Muscle layer of duodenum (tissue), 2 donors: ENCODE results near the gene KISS1R.
A peak's percentile ranks its signal among the peaks of the same experiment; 100 is the strongest.

Experiments
- H3K27ac ChIP-seq: one replicate; pipeline ENCODE4 v1.7.0; 2013; ENCODE audit warnings: mild to moderate bottlenecking, low read length
- H3K27me3 ChIP-seq: one replicate; pipeline ENCODE4 v1.7.0; 2013; ENCODE audit warnings: low read depth, mild to moderate bottlenecking, control low read depth, low read length
- H3K36me3 ChIP-seq, 2 donors: one replicate each; pipeline ENCODE4 v1.7.0; 2013; ENCODE audit warnings: low read length in 2 of 2, control low read depth in 1 of 2, mild to moderate bottlenecking in 1 of 2; ENCODE audit not compliant: insufficient read depth in 2 of 2, control insufficient read depth in 1 of 2
- H3K4me1 ChIP-seq, 2 donors: one replicate each; pipeline ENCODE4 v1.7.0; 2013; ENCODE audit warnings: low read length in 2 of 2, mild to moderate bottlenecking in 2 of 2, control low read depth in 1 of 2, moderate library complexity in 1 of 2; ENCODE audit not compliant: insufficient read depth in 2 of 2, control insufficient read depth in 1 of 2
- H3K4me3 ChIP-seq, 2 donors: one replicate each; pipeline ENCODE4 v1.7.0; 2013; ENCODE audit warnings: low read length in 2 of 2, low read depth in 1 of 2, mild to moderate bottlenecking in 1 of 2
- H3K9me3 ChIP-seq, 2 donors: one replicate each; pipeline ENCODE4 v1.7.0; 2013; ENCODE audit warnings: low read length in 2 of 2, control low read depth in 1 of 2, mild to moderate bottlenecking in 1 of 2; ENCODE audit not compliant: control insufficient read depth in 1 of 2
- donor health status: healthy.

Gene KISS1R

DNA sequence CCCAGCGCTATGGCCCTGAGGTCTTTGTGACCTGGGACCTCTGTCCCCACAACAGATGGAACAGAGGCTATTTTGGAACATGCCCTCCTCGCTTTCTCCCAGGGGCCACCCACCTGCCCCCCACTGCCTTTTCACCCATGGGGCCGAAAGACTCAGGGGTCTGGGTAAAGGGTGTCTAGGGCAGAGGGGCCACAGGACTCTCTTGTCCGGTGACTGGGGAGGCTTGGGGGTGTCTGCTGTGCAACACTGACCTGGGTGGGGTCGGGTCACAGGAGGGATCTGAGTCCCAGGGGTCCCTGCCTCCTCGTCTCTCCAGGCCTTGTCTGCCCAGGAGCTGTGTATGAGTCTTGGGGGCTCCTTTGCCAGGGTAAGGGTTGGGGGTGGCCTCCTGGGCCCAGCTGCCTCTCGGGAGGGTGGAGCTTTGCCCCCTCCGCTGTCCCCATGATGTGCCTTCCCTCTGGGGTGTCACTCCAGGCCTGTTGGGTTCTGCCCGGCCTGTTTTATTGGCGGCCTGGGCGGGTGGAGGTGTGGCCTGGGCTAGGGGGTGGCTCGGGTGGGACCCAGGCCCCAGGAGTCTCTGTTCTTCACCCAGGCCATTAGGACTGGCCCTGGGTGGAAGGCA lies 10.8 kb downstream of the KISS1R start:
- H3K27me3 ChIP-seq: no peaks in the 10 kb centered on the region
- H3K36me3 ChIP-seq: peaks cover 0 to 7% of the 10 kb centered on the region in 2 donors
- H3K4me3 ChIP-seq: no peak overlapping the region
- no peaks in the 10 kb centered on the region for H3K9me3 ChIP-seq
- no peak overlapping the region for H3K27ac ChIP-seq
- peaks cover 0 to 28% of the 10 kb centered on the region in 2 donors for H3K4me1 ChIP-seq

DNA sequence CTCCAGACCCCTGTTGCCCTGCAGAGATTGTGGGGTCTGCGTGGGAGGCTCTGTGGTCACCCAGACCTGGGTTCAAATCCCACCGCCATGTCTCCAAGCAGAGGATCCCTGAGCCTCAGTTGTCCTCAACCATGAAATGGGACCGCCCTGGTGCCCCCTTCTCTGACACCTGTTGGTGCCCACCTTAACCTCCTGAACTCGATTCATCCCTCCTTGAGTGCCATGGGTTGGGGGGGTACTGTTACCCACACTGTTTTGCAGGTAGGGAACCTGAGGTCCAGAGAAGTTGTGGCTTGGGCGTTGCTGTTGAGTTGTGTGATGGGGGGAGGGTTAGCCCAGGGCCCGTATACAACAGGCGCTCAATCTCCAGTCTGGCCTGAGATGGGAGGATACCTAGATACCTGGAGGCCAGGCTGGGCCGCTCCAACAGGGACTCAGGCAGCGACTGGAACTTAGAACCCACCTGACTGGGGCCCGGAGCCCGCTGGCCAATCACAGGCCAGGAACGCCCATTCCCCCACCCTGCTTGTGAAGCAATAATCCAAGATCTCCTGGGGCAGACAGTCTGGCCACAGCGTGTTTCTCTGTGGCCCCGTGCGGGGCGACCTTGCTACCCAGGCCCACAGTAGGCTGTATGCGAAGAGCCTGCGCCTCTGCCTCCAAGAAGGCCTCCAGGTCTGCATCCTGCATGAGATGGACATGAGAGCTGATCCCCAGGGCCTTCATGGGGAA lies 11.5 kb downstream of the KISS1R start:
- peaks cover 0 to 7% of the 10 kb centered on the region in 2 donors for H3K36me3 ChIP-seq
- H3K9me3 ChIP-seq: no peaks in the 10 kb centered on the region
- H3K27me3 ChIP-seq: no peaks in the 10 kb centered on the region
- H3K4me3 ChIP-seq: no peak overlapping the region
- peaks cover 0 to 35% of the 10 kb centered on the region in 2 donors for H3K4me1 ChIP-seq
- H3K27ac ChIP-seq: no peak overlapping the region

DNA sequence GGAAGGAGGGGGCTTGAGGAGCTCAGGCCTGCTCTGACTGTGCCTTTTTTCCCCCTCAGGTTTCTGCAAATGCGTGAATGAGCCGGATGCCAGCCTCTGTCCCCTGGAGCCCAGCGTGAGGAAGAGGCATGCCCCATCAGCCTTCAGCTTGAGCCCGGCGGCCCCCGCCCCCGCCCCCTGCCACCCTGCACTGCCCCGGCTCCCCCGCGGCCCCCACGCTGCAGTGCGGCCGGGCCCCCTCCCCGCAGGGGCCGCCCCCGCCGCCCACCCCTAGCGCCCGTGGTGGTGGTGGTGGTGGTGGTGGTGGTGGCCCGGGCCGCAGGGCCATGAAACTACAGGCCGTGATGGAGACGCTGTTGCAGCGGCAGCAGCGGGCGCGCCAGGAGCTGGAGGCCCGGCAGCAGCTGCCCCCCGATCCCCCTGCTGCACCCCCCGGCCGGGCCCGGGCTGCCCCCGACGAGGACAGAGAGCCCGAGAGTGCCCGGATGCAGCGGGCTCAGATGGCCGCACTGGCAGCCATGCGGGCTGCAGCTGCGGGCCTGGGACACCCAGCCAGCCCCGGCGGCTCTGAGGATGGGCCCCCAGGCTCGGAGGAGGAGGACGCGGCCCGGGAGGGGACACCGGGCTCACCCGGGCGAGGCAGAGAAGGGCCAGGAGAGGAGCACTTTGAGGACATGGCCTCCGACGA lies 12.2 kb downstream of the KISS1R start:
- Histone ChIP-seq H3K36me3 (peaks cover 0 to 7% of the 10 kb centered on the region in 2 donors), H3K4me3 (no peak overlapping the region), H3K9me3 (no peaks in the 10 kb centered on the region), H3K27me3 (no peaks in the 10 kb centered on the region), H3K27ac (no peak overlapping the region), H3K4me1 (peaks cover 0 to 42% of the 10 kb centered on the region in 2 donors)

DNA sequence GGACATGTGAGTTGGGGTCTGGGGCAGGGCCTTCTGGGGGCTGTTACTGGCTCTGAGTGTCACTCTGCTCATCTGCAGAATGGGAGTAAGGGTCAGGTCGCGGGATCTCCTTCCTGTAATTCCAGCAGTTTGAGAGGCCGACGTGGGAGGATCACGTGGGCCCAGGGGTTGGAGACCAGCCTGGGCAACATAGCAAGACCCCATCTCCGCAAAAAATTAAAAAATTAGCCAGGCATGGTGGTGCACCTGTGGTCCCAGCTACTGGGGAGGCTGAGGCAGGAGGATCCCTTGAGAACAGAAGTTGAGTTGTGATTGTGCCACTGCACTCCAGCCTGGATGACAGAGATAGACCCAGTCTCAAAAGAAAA lies 12.7 kb downstream of the KISS1R start:
- peaks cover 0 to 42% of the 10 kb centered on the region in 2 donors for H3K4me1 ChIP-seq
- H3K9me3 ChIP-seq: no peaks in the 10 kb centered on the region
- H3K4me3 ChIP-seq: no peak overlapping the region
- no peaks in the 10 kb centered on the region for H3K27me3 ChIP-seq
- H3K36me3 ChIP-seq: peaks cover 0 to 7% of the 10 kb centered on the region in 2 donors
- no peak overlapping the region for H3K27ac ChIP-seq

DNA sequence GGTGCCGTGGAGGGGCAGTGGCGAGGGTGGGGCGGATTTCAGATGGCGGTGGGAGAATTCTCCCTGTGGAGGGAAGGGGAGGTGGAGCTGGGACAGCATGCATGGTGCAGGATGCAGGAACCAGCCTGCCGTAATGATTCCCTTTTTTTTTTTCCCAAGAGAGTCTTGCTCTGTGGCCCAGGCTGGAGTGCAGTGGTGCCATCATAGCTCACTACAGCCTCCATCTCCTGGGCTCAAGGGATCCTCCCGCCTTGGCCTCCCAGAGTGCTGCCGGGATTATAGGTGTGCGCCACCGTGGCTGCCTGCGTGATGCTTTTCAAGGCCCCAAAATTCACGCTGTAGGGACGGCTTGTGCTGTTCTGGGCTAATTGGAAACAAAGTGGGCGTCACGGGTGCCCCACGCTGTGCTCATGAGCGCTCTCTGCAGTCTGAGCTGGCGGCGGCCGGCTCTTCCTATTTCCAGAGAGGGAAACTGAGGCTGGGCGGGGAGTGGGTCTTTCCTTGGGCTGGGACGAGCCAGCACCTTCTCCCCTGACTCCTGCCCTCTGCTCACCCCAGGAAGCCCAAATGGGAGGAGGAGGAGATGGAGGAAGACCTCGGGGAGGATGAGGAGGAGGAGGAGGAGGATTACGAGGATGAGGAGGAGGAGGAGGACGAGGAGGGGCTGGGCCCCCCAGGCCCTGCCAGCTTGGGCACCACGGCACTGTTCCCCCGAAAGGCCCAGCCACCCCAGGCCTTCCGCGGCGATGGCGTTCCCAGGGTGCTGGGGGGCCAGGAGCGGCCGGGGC lies 14.9 kb downstream of the KISS1R start:
- no peaks in the 10 kb centered on the region for H3K27me3 ChIP-seq
- no peak overlapping the region for H3K27ac ChIP-seq
- H3K36me3 ChIP-seq: peaks cover 0 to 7% of the 10 kb centered on the region in 2 donors
- H3K4me3 ChIP-seq: peak overlapping the region in 1 of 2 donors; percentile 19
- peaks cover 0 to 46% of the 10 kb centered on the region in 2 donors for H3K4me1 ChIP-seq
- H3K9me3 ChIP-seq: no peaks in the 10 kb centered on the region

DNA sequence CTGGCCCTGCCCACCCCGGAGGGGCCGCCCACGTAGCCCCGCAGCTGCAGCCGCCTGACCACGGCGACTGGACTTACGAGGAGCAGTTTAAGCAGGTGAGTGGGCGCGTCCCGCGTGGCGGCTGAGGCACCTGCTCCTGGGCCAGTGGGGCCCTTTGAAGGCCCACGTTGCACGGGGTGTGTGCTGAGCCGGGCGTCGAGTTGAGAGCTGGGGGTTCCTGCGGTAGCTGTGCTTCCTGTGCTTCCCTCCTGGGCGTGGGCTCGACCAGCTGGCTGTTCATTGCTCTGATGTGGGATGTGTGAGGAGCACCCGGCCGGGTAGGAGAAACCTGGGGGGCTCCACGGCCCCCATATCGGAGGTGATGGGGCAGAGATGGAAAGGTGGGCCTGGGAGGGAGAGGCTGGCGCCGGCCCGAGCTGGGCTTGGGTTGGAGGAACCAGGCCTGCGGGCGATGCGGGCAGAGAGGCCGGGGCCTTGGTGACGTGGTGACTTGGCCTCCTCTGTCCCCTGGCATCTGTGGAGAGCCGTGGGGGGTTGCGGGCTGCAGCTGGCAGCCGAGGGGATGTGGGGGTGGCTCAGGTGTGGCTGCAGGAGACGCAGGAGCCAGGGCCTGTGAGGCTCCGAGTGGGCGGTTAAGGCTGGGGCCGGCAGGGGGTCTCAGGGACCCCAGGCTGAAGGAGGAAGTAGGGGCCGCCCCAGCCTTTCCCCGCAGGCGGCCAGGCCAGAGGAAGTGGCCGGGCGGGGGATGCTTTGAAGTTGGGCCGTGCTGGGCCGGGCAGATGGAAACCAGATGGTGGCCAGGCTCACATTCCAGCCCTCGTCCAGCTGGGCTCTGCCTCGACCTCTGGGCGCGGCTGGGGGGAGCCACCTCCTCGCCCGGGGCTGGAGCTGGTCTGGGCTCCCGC lies 15.8 kb downstream of the KISS1R start:
- Histone ChIP-seq H3K4me3 (peak overlapping the region in 1 of 2 donors; percentile 19), H3K9me3 (no peaks in the 10 kb centered on the region), H3K27ac (no peak overlapping the region), H3K27me3 (no peaks in the 10 kb centered on the region), H3K4me1 (peaks cover 0 to 39% of the 10 kb centered on the region in 2 donors), H3K36me3 (peaks cover 0 to 7% of the 10 kb centered on the region in 2 donors)

DNA sequence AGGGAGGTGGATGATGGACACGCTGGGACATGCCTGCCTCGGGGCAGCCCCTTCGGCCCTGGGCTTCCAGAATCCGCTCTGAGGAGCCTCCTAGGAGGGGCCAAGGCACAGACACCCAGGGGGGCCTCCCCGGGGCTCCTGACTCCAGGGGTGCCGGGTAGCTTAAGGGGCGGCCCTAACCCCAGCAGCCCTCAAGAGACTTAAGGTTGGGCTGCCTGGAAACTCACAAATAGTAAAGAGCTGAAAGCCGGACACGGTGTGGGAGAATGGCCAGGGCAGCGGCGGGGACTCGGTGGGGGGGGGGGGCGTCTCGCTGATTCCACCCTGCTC lies 16.4 kb downstream of the KISS1R start:
- Histone ChIP-seq H3K4me1 (peaks cover 0 to 36% of the 10 kb centered on the region in 2 donors), H3K27ac (no peak overlapping the region), H3K4me3 (peak overlapping the region in 1 of 2 donors; percentile 19), H3K27me3 (no peaks in the 10 kb centered on the region), H3K36me3 (peaks cover 0 to 7% of the 10 kb centered on the region in 2 donors), H3K9me3 (no peaks in the 10 kb centered on the region)

DNA sequence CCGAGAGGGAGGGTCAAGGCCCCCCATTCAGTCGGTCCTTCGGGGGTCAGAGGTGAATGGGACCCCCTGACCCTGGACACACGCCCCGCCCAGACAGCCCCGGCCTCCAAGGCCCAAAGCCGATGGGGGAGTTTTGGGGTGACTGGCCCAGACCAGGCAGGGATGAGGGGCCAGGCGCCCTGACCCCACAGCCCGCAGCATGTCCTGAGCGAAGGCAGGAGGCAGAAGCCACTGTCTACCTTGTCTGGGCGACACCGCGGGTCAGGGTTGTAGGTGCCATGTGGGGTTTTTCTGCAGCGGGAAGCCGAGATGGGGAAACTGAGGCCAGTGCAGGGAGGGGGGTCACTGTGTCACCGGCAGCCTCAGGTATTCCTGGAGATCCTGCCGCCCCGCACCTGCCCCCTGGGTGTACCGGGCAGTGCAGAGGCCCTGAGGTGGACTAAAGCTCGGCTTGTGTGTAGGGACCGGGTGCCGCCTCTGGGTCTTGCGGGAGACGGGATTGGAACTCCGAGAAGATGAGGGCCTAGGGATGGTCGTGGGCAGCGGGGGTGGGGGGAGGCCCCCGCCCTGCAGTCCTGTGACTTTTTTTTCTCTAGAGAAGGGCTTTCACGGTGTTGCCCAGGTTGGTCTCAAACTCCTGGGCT lies 17.2 kb downstream of the KISS1R start:
- Histone ChIP-seq H3K9me3 (no peaks in the 10 kb centered on the region), H3K36me3 (peaks cover 0 to 7% of the 10 kb centered on the region in 2 donors), H3K4me3 (no peak overlapping the region), H3K4me1 (peaks cover 0 to 36% of the 10 kb centered on the region in 2 donors), H3K27ac (no peak overlapping the region), H3K27me3 (no peaks in the 10 kb centered on the region)

DNA sequence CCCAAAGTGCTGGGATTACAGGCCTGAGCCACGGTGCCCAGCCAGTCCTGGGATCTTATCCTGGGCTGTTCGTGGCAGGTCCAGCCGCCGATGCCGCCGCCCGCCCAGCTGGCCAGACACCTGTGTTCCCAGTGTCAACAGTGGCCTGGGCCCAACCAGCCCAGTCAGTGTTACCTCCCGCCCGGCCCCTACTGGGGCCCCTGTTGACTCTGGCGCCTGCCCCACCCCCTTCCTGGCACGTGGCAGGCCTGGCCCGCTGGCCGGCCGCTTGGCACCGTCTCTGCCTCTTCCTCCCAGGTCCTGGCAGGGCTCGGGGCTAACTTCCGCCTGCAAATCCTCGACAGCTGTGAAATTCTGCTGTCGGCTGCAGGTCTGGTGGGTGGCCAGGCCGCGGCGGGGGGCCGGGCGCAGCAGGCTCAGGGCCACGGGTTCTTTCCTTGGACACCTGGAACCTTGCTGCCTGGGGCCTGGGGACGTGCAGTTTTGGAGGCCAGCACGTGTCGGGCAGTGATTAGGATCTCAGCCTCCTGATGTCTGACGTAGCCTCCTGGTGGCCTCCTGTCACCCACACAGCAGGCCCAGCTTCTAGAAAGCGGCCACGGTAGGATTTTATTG lies 17.8 kb downstream of the KISS1R start:
- no peaks in the 10 kb centered on the region for H3K27me3 ChIP-seq
- H3K4me1 ChIP-seq: peaks cover 0 to 36% of the 10 kb centered on the region in 2 donors
- H3K36me3 ChIP-seq: peaks cover 0 to under 1% of the 10 kb centered on the region in 2 donors
- H3K4me3 ChIP-seq: no peak overlapping the region
- H3K27ac ChIP-seq: no peak overlapping the region
- H3K9me3 ChIP-seq: no peaks in the 10 kb centered on the region

DNA sequence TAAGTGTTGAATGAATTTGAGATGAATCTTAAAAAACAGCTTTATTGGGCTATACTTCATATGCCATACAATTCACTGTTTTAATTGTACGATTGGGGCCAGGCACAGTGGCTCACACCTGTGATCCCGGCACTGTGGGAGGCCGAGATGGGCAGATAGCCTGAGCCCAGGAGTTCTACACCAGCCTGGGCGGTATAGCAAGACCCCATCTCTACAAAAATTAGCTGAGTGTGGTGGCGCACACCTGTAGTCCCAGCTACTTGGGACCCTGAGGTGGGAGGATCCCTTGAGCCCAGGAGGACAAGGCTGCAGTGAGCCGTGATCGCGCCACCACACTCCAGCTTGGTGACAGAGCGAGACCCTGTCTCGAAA lies 19.0 kb downstream of the KISS1R start:
- H3K36me3 ChIP-seq: no peaks in the 10 kb centered on the region
- no peaks in the 10 kb centered on the region for H3K27me3 ChIP-seq
- H3K4me3 ChIP-seq: no peak overlapping the region
- no peaks in the 10 kb centered on the region for H3K9me3 ChIP-seq
- H3K27ac ChIP-seq: no peak overlapping the region
- H3K4me1 ChIP-seq: peaks cover under 1 to 47% of the 10 kb centered on the region in 2 donors
